ENCODE results near the gene GRIN2A. TPM values are rescaled to one million over a fixed set of nuclear protein-coding genes. Genes with fewer than 3 reads are reported as not detected.
A peak's percentile ranks its signal among the peaks of the same experiment; 100 is the strongest.

The GRIN2A gene
- total and polyA plus RNA-seq, 2 of the 8 experiments (the other 6 are each of a cell fraction or from before 2014, with no cell fraction given) = 0.18 to 1.8 TPM

- Histone ChIP-seq H2BK120ac (replicated peaks; ENCODE audit: low read depth, low read length) (no peak overlapping the region), H3K4ac (replicated peaks; ENCODE audit: insufficient read length, low read depth, low read length) (no peak overlapping the region), H4K91ac (replicated peaks; ENCODE audit: insufficient read length, low read length) (no peak overlapping the region), H3K4me3 (ENCODE audit: extremely low read depth in 1 of 4, insufficient read depth in 2 of 4, low read depth in 3 of 4, low read length in 4 of 4) (no peak overlapping the region), H2BK20ac (ENCODE audit: low read length) (no peak overlapping the region), H3K36me3 (ENCODE audit: control insufficient read depth in 2 of 4, insufficient read depth in 4 of 4, low read length in 3 of 4) (no peaks in the 10 kb centered on the region), H2BK15ac (ENCODE audit: low read length) (no peak overlapping the region), H2BK12ac (ENCODE audit: low read depth, low read length) (no peak overlapping the region), H3K79me1 (ENCODE audit: low read depth, low read length) (no peaks in the 10 kb centered on the region), H3K23ac (ENCODE audit: insufficient read length) (no peak overlapping the region), H2BK5ac (ENCODE audit: low read depth, low read length) (no peak overlapping the region), H3K9ac (replicated peaks in 1 of 4; ENCODE audit: extremely low read depth in 1 of 4, low read depth in 3 of 4, low read length in 3 of 4) (no peak overlapping the region), H3K9me3 (ENCODE audit: insufficient read depth in 2 of 2, low read depth in 1 of 2, low read length in 1 of 2) (no peaks in the 10 kb centered on the region), H3K4me1 (replicated peaks in 1 of 4; ENCODE audit: control insufficient read depth in 3 of 4, insufficient read depth in 4 of 4, low read length in 3 of 4) (0 out of 7 replicates have a peak, but pooled peaks cover 0 to 3% (median 0%) of the 10 kb centered on the region in 4 experiments), H2AK5ac (ENCODE audit: low read depth, low read length) (no peak overlapping the region), H4K20me1 (replicated peaks in 1 of 2; ENCODE audit: control insufficient read depth in 1 of 2, insufficient read depth in 2 of 2, low read length in 2 of 2) (no peaks in the 10 kb centered on the region), H3K14ac (ENCODE audit: insufficient read length) (no peak overlapping the region), H2AFZ (ENCODE audit: low read length) (no peak overlapping the region), H3K23me2 (ENCODE audit: low read depth, low read length) (no peaks in the 10 kb centered on the region), H3K4me2 (ENCODE audit: insufficient read depth in 1 of 2, low read depth in 2 of 2, low read length in 2 of 2) (no peak overlapping the region), H4K8ac (ENCODE audit: extremely low read depth, insufficient read depth, low read length) (peak overlapping the region; percentile 36; the same call in 1 of the 2 replicates), H3K27ac (ENCODE audit: low read depth, low read length) (no peak overlapping the region), H3K18ac (ENCODE audit: extremely low read depth, low read length) (no peak overlapping the region), H3K79me2 (ENCODE audit: control insufficient read depth in 1 of 2, insufficient read depth in 2 of 2, low read length in 2 of 2) (no peaks in the 10 kb centered on the region), H3K56ac (replicated peaks; ENCODE audit: insufficient read length, low read depth, low read length) (no peak overlapping the region), H3K27me3 (replicated peaks in 1 of 4; ENCODE audit: control insufficient read depth in 3 of 4, extremely low read depth in 1 of 4, insufficient read depth in 3 of 4, low read length in 3 of 4) (no peaks in the 10 kb centered on the region), H4K5ac (ENCODE audit: insufficient read length, low read depth, low read length) (no peak overlapping the region)
- FAIRE-seq = no peak
- TF ChIP-seq CTBP2 (IDR thresholded peaks at IDR 0.05; ENCODE audit: borderline replicate concordance, insufficient read depth, insufficient read length, low read length) (no peak), JUN (IDR thresholded peaks at IDR 0.05; ENCODE audit: low read depth, low read length) (no peak), CBX5 (IDR thresholded peaks at IDR 0.05; ENCODE audit: low read depth, low read length) (no peak)
- 100% methylated on average over 3 of the region's 6 CpGs; no CpG with 5 or more reads in 1 of the 2 experiments for WGBS, 2 experiments (ENCODE audit: extremely low coverage in 1 of 2, insufficient coverage in 1 of 2, insufficient read length in 1 of 2, insufficient replicate concordance in 2 of 2, low coverage in 1 of 2, low lambda C conversion rate in 2 of 2, missing lambda C conversion rate in 1 of 2)
- DNase-seq (ENCODE audit: low read depth in 1 of 2, low spot score in 2 of 2) = no peak
- ChIA-PET CTCF (ENCODE audit: partially characterized antibody) (interaction anchor here (1.2 to 1.3 kb wide), 2 partner anchors 11 to 299 kb away, joined by 3 to 4 read pairs; no protein-coding TSS in a partner anchor), POLR2A (ENCODE audit: partially characterized antibody) (no interaction called here)
These were observed 28.7 kb upstream of the GRIN2A start for GRCh38 chr16:10210944-10211343.
